ENCODE results near the gene ADAMTS3.

DNA sequence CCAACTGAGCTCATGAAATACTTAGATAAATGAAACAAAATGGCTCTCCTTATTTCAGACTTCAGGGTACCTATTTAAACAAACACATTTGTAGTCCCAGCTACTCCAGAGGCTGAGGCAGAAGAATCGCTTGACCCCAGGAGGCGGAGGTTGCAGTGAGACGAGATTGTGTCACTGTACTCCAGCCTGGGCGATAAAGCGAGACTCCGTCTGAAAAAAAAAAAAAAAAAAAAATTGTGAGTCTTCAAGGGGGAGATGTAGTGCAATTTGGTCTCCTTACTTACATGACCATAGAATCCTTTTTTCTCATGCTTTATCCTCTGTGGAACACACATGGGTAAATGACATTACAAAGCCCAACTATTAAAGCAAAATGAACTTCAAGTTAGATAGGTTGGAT, 2.3 kb upstream of the ADAMTS3 start:
- TF ChIP-seq, protein P1, sequence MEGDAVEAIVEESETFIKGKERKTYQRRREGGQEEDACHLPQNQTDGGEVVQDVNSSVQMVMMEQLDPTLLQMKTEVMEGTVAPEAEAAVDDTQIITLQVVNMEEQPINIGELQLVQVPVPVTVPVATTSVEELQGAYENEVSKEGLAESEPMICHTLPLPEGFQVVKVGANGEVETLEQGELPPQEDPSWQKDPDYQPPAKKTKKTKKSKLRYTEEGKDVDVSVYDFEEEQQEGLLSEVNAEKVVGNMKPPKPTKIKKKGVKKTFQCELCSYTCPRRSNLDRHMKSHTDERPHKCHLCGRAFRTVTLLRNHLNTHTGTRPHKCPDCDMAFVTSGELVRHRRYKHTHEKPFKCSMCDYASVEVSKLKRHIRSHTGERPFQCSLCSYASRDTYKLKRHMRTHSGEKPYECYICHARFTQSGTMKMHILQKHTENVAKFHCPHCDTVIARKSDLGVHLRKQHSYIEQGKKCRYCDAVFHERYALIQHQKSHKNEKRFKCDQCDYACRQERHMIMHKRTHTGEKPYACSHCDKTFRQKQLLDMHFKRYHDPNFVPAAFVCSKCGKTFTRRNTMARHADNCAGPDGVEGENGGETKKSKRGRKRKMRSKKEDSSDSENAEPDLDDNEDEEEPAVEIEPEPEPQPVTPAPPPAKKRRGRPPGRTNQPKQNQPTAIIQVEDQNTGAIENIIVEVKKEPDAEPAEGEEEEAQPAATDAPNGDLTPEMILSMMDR (CRISPR knock-in tag; IDR thresholded peaks at IDR 0.05), result no peak
- TF ChIP-seq RAD51 (IDR thresholded peaks at IDR 0.05; ENCODE audit: borderline replicate concordance) (no peak), HNRNPK (IDR thresholded peaks at IDR 0.05; ENCODE audit: low read depth, low read length, poor library complexity, severe bottlenecking) (no peak), ZFP41 (CRISPR knock-in tag; IDR thresholded peaks at IDR 0.05; ENCODE audit: borderline replicate concordance) (no peak)

Data from HepG2 (cell line).